GM12873 (cell line): ENCODE measurements around the gene LPIN3.

Source experiments
- CTCF ChIP-seq: IDR thresholded peaks from 2 replicates; pipeline ENCODE4 v1.5.1; 2012; ENCODE audit warnings: low read depth, mild to moderate bottlenecking, moderate library complexity, low read length, control low read depth; ENCODE audit not compliant: insufficient read depth; ENCODE audit errors: missing control alignments

Gene LPIN3

GRCh38 chr20:41329435-41330342 lies 10.9 kb upstream of the LPIN3 start:
- no peak for TF ChIP-seq CTCF

GRCh38 chr20:41330343-41330720 lies 10.3 kb upstream of the LPIN3 start:
- no peak for TF ChIP-seq CTCF

- no peak for TF ChIP-seq CTCF
These were observed 9.7 kb upstream of the LPIN3 start for GRCh38 chr20:41330941-41331340.

- no peak for TF ChIP-seq CTCF
These were observed 8.9 kb upstream of the LPIN3 start for GRCh38 chr20:41331731-41332130.

GRCh38 chr20:41334036-41334435 lies 6.6 kb upstream of the LPIN3 start:
- no peak for TF ChIP-seq CTCF

- no peak for TF ChIP-seq CTCF
These were observed 5.9 kb upstream of the LPIN3 start for GRCh38 chr20:41334443-41335421.

- no peak for TF ChIP-seq CTCF
These were observed 5.0 kb upstream of the LPIN3 start for GRCh38 chr20:41335591-41335990.
